HEK293 (cell line): Measurements from ENCODE around the gene LKAAEAR1.
A peak's percentile ranks its signal among the peaks of the same experiment; 100 is the strongest.

Experiments
- KLF10 ChIP-seq: fragments of 450-650 bp; IDR thresholded peaks from 2 replicates; pipeline ENCODE4 v1.5.1; 2018; ENCODE audit warnings: missing biosample characterization, mild to moderate bottlenecking, missing genetic modification characterization
- SP2 ChIP-seq: fragments of 450-650 bp; formaldehyde crosslinking; IDR thresholded peaks from 2 replicates; pipeline ENCODE4 v1.5.1; 2016; ENCODE audit warnings: missing biosample characterization, missing genetic modification characterization
- ZBTB7A ChIP-seq: fragments of 450-650 bp; formaldehyde crosslinking; IDR thresholded peaks from 2 replicates; pipeline ENCODE4 v1.5.1; 2016; ENCODE audit warnings: low read depth, missing biosample characterization, missing genetic modification characterization
- ZNF155 ChIP-seq: fragments of 450-650 bp; formaldehyde crosslinking; IDR thresholded peaks from 2 replicates; pipeline ENCODE4 v1.5.1; 2016; ENCODE audit warnings: missing biosample characterization, missing genetic modification characterization
- ZNF202 ChIP-seq: fragments of 450-650 bp; formaldehyde crosslinking; IDR thresholded peaks from 2 replicates; pipeline ENCODE4 v1.5.1; 2016; ENCODE audit warnings: missing biosample characterization, missing genetic modification characterization, borderline replicate concordance
- ZNF423 ChIP-seq: fragments of 450-650 bp; formaldehyde crosslinking; IDR thresholded peaks from 2 replicates; pipeline ENCODE4 v1.5.1; 2016; ENCODE audit warnings: missing biosample characterization, missing genetic modification characterization
- ZNF510 ChIP-seq: fragments of 450-650 bp; formaldehyde crosslinking; IDR thresholded peaks from 2 replicates; pipeline ENCODE4 v1.5.1; 2018; ENCODE audit warnings: mild to moderate bottlenecking, missing genetic modification characterization, missing biosample characterization; ENCODE audit not compliant: insufficient replicate concordance
- ZNF670 ChIP-seq: fragments of 450-650 bp; formaldehyde crosslinking; IDR thresholded peaks from 2 replicates; pipeline ENCODE4 v1.5.1; 2016; ENCODE audit warnings: missing biosample characterization, missing genetic modification characterization, low read depth
- TF ChIP-seq, protein P1 (sequence below): fragments of 450-650 bp; formaldehyde crosslinking; IDR thresholded peaks from 2 replicates; pipeline ENCODE4 v1.5.1; 2016; ENCODE audit warnings: missing biosample characterization, missing genetic modification characterization
- TF ChIP-seq, protein P2 (sequence below): fragments of 450-650 bp; formaldehyde crosslinking; IDR thresholded peaks from 2 replicates; pipeline ENCODE4 v1.5.1; 2016; ENCODE audit warnings: missing biosample characterization, missing genetic modification characterization
- TF ChIP-seq, protein P3 (sequence below): fragments of 450-650 bp; formaldehyde crosslinking; IDR thresholded peaks from 2 replicates; pipeline ENCODE4 v1.5.1; 2017; ENCODE audit warnings: missing biosample characterization, missing genetic modification characterization
- TF ChIP-seq, protein P4 (sequence below): fragments of 450-650 bp; formaldehyde crosslinking; IDR thresholded peaks from 2 replicates; pipeline ENCODE4 v1.5.1; 2016; ENCODE audit warnings: missing biosample characterization, missing genetic modification characterization
- TF ChIP-seq, protein P5 (sequence below): fragments of 450-650 bp; formaldehyde crosslinking; IDR thresholded peaks from 2 replicates; pipeline ENCODE4 v1.5.1; 2016; ENCODE audit warnings: missing biosample characterization, missing genetic modification characterization
- TF ChIP-seq, protein P6 (sequence below): fragments of 450-650 bp; formaldehyde crosslinking; IDR thresholded peaks from 2 replicates; pipeline ENCODE4 v1.5.1; 2016; ENCODE audit warnings: missing biosample characterization, missing genetic modification characterization

DNA sequence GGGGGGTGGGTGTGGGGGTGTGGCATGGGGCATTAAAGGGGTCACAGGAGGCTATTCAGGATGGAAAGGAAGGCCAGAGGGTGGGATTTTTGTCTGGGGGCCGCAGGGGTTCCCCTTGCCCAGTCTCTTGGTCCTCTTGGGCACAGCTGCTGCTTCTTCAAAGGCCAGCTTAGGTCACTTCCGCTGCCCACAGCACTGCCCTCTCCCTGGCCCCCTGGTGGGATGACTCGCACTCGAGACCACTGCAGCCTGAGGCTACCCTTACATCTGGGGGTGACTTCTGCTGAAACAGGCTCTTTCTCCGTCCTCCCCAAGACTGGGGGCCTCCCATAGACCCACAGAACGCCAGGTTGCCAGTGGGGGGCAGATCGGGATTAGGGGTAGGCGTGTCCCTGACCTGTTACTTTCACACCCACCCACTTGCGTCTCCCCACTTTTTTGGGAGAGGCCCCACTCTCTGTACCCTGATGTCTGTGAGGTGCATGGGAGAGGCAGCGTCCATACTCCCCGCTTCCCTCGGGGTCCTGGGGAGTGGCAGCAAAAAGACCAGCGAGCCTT lies 1.3 kb downstream of the LKAAEAR1 start:
- TF ChIP-seq, protein P1, sequence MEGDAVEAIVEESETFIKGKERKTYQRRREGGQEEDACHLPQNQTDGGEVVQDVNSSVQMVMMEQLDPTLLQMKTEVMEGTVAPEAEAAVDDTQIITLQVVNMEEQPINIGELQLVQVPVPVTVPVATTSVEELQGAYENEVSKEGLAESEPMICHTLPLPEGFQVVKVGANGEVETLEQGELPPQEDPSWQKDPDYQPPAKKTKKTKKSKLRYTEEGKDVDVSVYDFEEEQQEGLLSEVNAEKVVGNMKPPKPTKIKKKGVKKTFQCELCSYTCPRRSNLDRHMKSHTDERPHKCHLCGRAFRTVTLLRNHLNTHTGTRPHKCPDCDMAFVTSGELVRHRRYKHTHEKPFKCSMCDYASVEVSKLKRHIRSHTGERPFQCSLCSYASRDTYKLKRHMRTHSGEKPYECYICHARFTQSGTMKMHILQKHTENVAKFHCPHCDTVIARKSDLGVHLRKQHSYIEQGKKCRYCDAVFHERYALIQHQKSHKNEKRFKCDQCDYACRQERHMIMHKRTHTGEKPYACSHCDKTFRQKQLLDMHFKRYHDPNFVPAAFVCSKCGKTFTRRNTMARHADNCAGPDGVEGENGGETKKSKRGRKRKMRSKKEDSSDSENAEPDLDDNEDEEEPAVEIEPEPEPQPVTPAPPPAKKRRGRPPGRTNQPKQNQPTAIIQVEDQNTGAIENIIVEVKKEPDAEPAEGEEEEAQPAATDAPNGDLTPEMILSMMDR (tag by site-specific recombination), result no peak
- TF ChIP-seq, protein P2, sequence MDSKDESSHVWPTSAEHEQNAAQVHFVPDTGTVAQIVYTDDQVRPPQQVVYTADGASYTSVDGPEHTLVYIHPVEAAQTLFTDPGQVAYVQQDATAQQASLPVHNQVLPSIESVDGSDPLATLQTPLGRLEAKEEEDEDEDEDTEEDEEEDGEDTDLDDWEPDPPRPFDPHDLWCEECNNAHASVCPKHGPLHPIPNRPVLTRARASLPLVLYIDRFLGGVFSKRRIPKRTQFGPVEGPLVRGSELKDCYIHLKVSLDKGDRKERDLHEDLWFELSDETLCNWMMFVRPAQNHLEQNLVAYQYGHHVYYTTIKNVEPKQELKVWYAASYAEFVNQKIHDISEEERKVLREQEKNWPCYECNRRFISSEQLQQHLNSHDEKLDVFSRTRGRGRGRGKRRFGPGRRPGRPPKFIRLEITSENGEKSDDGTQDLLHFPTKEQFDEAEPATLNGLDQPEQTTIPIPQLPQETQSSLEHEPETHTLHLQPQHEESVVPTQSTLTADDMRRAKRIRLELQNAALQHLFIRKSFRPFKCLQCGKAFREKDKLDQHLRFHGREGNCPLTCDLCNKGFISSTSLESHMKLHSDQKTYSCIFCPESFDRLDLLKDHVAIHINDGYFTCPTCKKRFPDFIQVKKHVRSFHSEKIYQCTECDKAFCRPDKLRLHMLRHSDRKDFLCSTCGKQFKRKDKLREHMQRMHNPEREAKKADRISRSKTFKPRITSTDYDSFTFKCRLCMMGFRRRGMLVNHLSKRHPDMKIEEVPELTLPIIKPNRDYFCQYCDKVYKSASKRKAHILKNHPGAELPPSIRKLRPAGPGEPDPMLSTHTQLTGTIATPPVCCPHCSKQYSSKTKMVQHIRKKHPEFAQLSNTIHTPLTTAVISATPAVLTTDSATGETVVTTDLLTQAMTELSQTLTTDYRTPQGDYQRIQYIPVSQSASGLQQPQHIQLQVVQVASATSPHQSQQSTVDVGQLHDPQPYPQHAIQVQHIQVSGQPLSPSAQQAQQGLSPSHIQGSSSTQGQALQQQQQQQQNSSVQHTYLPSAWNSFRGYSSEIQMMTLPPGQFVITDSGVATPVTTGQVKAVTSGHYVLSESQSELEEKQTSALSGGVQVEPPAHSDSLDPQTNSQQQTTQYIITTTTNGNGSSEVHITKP (tag by site-specific recombination), result 0 out of 2 replicates have a peak, but pooled peaks have one; percentile 14
- TF ChIP-seq, protein P3, sequence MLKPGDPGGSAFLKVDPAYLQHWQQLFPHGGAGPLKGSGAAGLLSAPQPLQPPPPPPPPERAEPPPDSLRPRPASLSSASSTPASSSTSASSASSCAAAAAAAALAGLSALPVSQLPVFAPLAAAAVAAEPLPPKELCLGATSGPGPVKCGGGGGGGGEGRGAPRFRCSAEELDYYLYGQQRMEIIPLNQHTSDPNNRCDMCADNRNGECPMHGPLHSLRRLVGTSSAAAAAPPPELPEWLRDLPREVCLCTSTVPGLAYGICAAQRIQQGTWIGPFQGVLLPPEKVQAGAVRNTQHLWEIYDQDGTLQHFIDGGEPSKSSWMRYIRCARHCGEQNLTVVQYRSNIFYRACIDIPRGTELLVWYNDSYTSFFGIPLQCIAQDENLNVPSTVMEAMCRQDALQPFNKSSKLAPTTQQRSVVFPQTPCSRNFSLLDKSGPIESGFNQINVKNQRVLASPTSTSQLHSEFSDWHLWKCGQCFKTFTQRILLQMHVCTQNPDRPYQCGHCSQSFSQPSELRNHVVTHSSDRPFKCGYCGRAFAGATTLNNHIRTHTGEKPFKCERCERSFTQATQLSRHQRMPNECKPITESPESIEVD (tag by site-specific recombination), result no peak
- TF ChIP-seq ZNF155 (tag by site-specific recombination), result no peak
- no peak for TF ChIP-seq ZNF202
- TF ChIP-seq ZBTB7A (tag by site-specific recombination), result no peak
- no peak for TF ChIP-seq SP2 (tag by site-specific recombination)
- TF ChIP-seq KLF10 (tag by site-specific recombination), result no peak
- TF ChIP-seq, protein P4, sequence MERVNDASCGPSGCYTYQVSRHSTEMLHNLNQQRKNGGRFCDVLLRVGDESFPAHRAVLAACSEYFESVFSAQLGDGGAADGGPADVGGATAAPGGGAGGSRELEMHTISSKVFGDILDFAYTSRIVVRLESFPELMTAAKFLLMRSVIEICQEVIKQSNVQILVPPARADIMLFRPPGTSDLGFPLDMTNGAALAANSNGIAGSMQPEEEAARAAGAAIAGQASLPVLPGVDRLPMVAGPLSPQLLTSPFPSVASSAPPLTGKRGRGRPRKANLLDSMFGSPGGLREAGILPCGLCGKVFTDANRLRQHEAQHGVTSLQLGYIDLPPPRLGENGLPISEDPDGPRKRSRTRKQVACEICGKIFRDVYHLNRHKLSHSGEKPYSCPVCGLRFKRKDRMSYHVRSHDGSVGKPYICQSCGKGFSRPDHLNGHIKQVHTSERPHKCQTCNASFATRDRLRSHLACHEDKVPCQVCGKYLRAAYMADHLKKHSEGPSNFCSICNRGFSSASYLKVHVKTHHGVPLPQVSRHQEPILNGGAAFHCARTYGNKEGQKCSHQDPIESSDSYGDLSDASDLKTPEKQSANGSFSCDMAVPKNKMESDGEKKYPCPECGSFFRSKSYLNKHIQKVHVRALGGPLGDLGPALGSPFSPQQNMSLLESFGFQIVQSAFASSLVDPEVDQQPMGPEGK (tag by site-specific recombination), result no peak
- TF ChIP-seq, protein P5, sequence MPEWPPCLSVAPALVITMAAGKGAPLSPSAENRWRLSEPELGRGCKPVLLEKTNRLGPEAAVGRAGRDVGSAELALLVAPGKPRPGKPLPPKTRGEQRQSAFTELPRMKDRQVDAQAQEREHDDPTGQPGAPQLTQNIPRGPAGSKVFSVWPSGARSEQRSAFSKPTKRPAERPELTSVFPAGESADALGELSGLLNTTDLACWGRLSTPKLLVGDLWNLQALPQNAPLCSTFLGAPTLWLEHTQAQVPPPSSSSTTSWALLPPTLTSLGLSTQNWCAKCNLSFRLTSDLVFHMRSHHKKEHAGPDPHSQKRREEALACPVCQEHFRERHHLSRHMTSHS (tag by site-specific recombination), result no peak
- TF ChIP-seq ZNF423 (tag by site-specific recombination), result no peak
- TF ChIP-seq, protein P6, sequence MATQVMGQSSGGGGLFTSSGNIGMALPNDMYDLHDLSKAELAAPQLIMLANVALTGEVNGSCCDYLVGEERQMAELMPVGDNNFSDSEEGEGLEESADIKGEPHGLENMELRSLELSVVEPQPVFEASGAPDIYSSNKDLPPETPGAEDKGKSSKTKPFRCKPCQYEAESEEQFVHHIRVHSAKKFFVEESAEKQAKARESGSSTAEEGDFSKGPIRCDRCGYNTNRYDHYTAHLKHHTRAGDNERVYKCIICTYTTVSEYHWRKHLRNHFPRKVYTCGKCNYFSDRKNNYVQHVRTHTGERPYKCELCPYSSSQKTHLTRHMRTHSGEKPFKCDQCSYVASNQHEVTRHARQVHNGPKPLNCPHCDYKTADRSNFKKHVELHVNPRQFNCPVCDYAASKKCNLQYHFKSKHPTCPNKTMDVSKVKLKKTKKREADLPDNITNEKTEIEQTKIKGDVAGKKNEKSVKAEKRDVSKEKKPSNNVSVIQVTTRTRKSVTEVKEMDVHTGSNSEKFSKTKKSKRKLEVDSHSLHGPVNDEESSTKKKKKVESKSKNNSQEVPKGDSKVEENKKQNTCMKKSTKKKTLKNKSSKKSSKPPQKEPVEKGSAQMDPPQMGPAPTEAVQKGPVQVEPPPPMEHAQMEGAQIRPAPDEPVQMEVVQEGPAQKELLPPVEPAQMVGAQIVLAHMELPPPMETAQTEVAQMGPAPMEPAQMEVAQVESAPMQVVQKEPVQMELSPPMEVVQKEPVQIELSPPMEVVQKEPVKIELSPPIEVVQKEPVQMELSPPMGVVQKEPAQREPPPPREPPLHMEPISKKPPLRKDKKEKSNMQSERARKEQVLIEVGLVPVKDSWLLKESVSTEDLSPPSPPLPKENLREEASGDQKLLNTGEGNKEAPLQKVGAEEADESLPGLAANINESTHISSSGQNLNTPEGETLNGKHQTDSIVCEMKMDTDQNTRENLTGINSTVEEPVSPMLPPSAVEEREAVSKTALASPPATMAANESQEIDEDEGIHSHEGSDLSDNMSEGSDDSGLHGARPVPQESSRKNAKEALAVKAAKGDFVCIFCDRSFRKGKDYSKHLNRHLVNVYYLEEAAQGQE (tag by site-specific recombination), result no peak
- TF ChIP-seq ZNF510 (tag by site-specific recombination), result no peak
- TF ChIP-seq ZNF670, result no peak
